HG03196 (cell line): ENCODE results near the gene WSB1.

Experiments used
- ATAC-seq: cut with Tn5 transposase; IDR thresholded peaks from one replicate; pipeline ENCODE4 v1.9.1; 2021; ENCODE audit not compliant: unreplicated experiment

Gene WSB1

GRCh38 chr17:27354491-27355081, 60.7 kb downstream of the WSB1 start:
- no peak for ATAC-seq

GRCh38 chr17:27355419-27355818, 61.5 kb downstream of the WSB1 start:
- ATAC-seq: no peak

- ATAC-seq: no peak
These were observed 62.3 kb downstream of the WSB1 start for GRCh38 chr17:27356091-27356705.

GRCh38 chr17:27357236-27357635, 63.3 kb downstream of the WSB1 start:
- ATAC-seq: no peak

- no peak for ATAC-seq
These were observed 66.6 kb downstream of the WSB1 start for GRCh38 chr17:27360507-27360906.

DNA sequence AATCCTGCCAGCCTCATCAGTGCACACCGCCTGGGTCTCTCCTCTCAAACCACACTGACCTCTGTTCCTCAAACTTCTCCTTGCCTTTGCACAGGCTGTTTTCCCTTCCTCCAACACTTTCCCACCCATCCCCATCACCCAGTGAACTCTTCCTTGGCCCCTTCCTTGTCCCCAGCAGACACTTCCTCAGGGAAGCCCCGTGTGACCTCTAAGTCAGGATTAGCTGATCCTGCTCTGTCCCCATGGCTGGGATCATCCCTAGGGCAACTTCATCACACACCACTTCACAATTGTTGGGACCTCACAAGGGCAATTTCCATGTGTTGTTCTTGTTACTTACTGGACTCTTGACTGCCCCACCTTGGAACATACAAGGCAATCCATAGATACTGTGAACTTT, 67.8 kb downstream of the WSB1 start:
- no peak for ATAC-seq

- ATAC-seq: no peak
These were observed 68.6 kb downstream of the WSB1 start for GRCh38 chr17:27362503-27362902.

DNA sequence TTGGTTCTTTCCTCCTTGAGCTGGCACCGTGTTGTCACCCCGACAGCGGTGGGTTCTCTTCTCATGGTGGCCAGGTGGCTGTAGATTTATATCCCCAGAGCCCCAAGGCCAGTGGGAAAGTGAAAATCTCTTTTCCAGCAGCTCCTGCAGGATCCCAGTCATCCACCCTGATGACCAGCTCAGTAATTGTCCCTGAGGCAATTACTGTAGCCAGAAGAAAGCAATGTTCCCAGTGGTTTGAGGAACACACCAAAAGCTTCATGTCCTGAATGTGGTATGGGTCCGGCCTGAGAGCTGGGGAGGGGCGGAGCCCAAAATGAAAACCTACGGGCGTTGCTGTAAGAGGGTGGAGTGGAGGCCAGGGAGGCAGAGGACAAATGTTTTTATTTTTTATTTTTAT, 69.0 kb downstream of the WSB1 start:
- ATAC-seq: no peak

GRCh38 chr17:27363326-27363725, 69.4 kb downstream of the WSB1 start:
- ATAC-seq: no peak
